Stimulated activated CD8-positive, alpha-beta memory T cell treated with anti-CD3 and anti-CD28 coated beads, Interleukin-4, amount 100 ng/mL, for 24 hours (primary cell): Measurements from ENCODE around the gene CYP26B1.

ENCODE experiments used
- DNase-seq: peaks from one replicate; pipeline ENCODE4 v3.0.0-alpha.2; 2020; ENCODE audit warnings: low read depth

Gene CYP26B1

GRCh38 chr2:72082021-72082601, 65.6 kb downstream of the CYP26B1 start:
- no peak for DNase-seq

- no peak for DNase-seq
Measured at GRCh38 chr2:72081451-72081850, 66.2 kb downstream of the CYP26B1 start.

- no peak for DNase-seq
Measured at GRCh38 chr2:72080286-72081145, 67.1 kb downstream of the CYP26B1 start.
